ENCODE measurements around the gene SMARCD2. TPM values are rescaled to one million over a fixed set of nuclear protein-coding genes. Genes with fewer than 3 reads are reported as not detected.

Gene SMARCD2
- total RNA-seq, 1 donor from 2014 or later = 84.5 TPM

GRCh38 chr17:63842173-63842539 lies 329 bp downstream of the SMARCD2 start:
- Mint-ChIP-seq H3K9me3 (ENCODE audit: unreplicated experiment) (peaks cover 18% of the 10 kb centered on the region), H3K4me1 (ENCODE audit: low read depth, unreplicated experiment) (peaks cover 12% of the 10 kb centered on the region), H3K36me3 (ENCODE audit: unreplicated experiment) (no peaks in the 10 kb centered on the region), H3K27me3 (ENCODE audit: unreplicated experiment) (peaks cover 16% of the 10 kb centered on the region), H3K4me3 (ENCODE audit: unreplicated experiment) (peak overlapping the region; percentile 95), H3K27ac (ENCODE audit: unreplicated experiment) (peak overlapping the region; percentile 92)
- DNase-seq = peak; percentile 48
- TF ChIP-seq CTCF (IDR thresholded peaks at IDR 0.05; ENCODE audit: partially characterized antibody, unreplicated experiment) = no peak

- peak overlapping the region; percentile 95 for H3K4me3 Mint-ChIP-seq (ENCODE audit: unreplicated experiment)
- peak overlapping the region; percentile 92 for H3K27ac Mint-ChIP-seq (ENCODE audit: unreplicated experiment)
- H3K9me3 Mint-ChIP-seq (ENCODE audit: unreplicated experiment) = peaks cover 18% of the 10 kb centered on the region
- H3K36me3 Mint-ChIP-seq (ENCODE audit: unreplicated experiment) = no peaks in the 10 kb centered on the region
- H3K27me3 Mint-ChIP-seq (ENCODE audit: unreplicated experiment) = peaks cover 17% of the 10 kb centered on the region
- peaks cover 12% of the 10 kb centered on the region for H3K4me1 Mint-ChIP-seq (ENCODE audit: low read depth, unreplicated experiment)
- no peak for TF ChIP-seq CTCF (IDR thresholded peaks at IDR 0.05; ENCODE audit: partially characterized antibody, unreplicated experiment)
- DNase-seq = peak; percentile 69
Measured at GRCh38 chr17:63841350-63842172, 924 bp downstream of the SMARCD2 start.

- peaks cover 18% of the 10 kb centered on the region for H3K9me3 Mint-ChIP-seq (ENCODE audit: unreplicated experiment)
- H3K27ac Mint-ChIP-seq (ENCODE audit: unreplicated experiment) = peak overlapping the region; percentile 92
- H3K27me3 Mint-ChIP-seq (ENCODE audit: unreplicated experiment) = peaks cover 17% of the 10 kb centered on the region
- no peak for DNase-seq
- H3K36me3 Mint-ChIP-seq (ENCODE audit: unreplicated experiment) = no peaks in the 10 kb centered on the region
- TF ChIP-seq CTCF (IDR thresholded peaks at IDR 0.05; ENCODE audit: partially characterized antibody, unreplicated experiment) = no peak
- peak overlapping the region; percentile 95 for H3K4me3 Mint-ChIP-seq (ENCODE audit: unreplicated experiment)
- peaks cover 12% of the 10 kb centered on the region for H3K4me1 Mint-ChIP-seq (ENCODE audit: low read depth, unreplicated experiment)
Measured at GRCh38 chr17:63840591-63841349, 1.7 kb downstream of the SMARCD2 start.

GRCh38 chr17:63838631-63839171 lies 3.8 kb downstream of the SMARCD2 start:
- Mint-ChIP-seq H3K4me3 (ENCODE audit: unreplicated experiment) (peak overlapping the region; percentile 78), H3K9me3 (ENCODE audit: unreplicated experiment) (peaks cover 12% of the 10 kb centered on the region)
- no peak for TF ChIP-seq CTCF (IDR thresholded peaks at IDR 0.05; ENCODE audit: partially characterized antibody, unreplicated experiment)

More at GRCh38 chr17:63838631-63839171, 3.8 kb downstream of the SMARCD2 start:
- peak; percentile 37 for DNase-seq
- Mint-ChIP-seq H3K36me3 (ENCODE audit: unreplicated experiment) (no peaks in the 10 kb centered on the region), H3K4me1 (ENCODE audit: low read depth, unreplicated experiment) (peaks cover 16% of the 10 kb centered on the region), H3K27me3 (ENCODE audit: unreplicated experiment) (peaks cover 18% of the 10 kb centered on the region), H3K27ac (ENCODE audit: unreplicated experiment) (peak overlapping the region; percentile 96)

Measured in glutamatergic neuron (in vitro differentiated cells).